ENCODE results near the gene ORAI3.

DNA sequence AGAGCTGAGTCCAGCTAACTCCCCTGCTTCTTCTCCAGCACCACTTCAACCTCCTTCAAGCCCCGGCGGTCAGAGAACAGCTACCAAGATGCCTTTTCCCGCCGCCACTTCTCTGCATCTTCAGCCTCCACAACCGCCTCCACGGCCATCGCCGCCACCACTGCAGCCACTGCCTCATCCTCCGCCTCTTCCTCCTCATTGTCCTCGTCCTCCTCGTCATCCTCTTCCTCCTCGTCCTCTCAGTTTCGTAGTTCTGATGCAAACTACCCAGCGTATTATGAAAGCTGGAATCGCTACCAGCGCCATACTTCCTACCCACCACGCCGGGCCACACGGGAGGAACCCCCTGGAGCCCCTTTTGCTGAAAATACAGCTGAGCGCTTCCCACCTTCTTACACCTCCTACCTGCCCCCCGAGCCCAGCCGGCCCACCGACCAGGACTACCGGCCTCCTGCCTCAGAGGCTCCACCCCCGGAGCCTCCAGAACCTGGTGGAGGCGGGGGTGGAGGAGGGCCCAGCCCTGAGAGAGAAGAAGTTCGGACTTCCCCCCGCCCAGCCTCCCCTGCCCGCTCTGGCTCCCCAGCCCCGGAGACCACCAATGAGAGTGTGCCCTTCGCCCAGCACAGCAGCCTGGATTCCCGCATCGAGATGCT is 15.8 kb downstream of the ORAI3 start:
- TF ChIP-seq YY1 (IDR thresholded peaks at IDR 0.05; ENCODE audit: insufficient read depth, insufficient read length) = no peak
- no peak for TF ChIP-seq SUZ12 (IDR thresholded peaks at IDR 0.05; ENCODE audit: extremely low read depth, insufficient read depth, insufficient read length)
